RWPE2 (cell line): ENCODE data around the gene CDH4.
A peak's percentile ranks its signal among the peaks of the same experiment; 100 is the strongest.

Source experiments
- ATAC-seq: fragments of 200-7000 bp; cut with Tn5 transposase; 3 replicates; pipeline ENCODE4 v1.9.1; 2021; ENCODE audit warnings: low read depth
- DNase-seq: peaks from one replicate; pipeline ENCODE4 v3.0.0-alpha.2; 2020; ENCODE audit warnings: low spot score
- H3K27ac ChIP-seq: fragments of 450-650 bp; 2 replicates; pipeline ENCODE4 v1.5.1; 2017; ENCODE audit warnings: mild to moderate bottlenecking; ENCODE audit not compliant: poor library complexity, severe bottlenecking
- H3K27me3 ChIP-seq: fragments of 250-450 bp; sonication (Bioruptor Pico); 2 replicates; pipeline ENCODE4 v1.5.1; 2021; ENCODE audit warnings: mild to moderate bottlenecking, moderate library complexity; ENCODE audit not compliant: insufficient read depth, poor library complexity, severe bottlenecking
- H3K36me3 ChIP-seq: fragments of 250-450 bp; sonication (Bioruptor Pico); 2 replicates; pipeline ENCODE4 v1.5.1; 2020; ENCODE audit warnings: low read depth, mild to moderate bottlenecking, moderate library complexity
- H3K4me1 ChIP-seq: fragments of 250-450 bp; sonication (Bioruptor Pico); 2 replicates; pipeline ENCODE4 v1.5.1; 2021; ENCODE audit warnings: mild to moderate bottlenecking, moderate library complexity; ENCODE audit not compliant: insufficient read depth, poor library complexity, severe bottlenecking
- H3K4me3 ChIP-seq: fragments of 250-450 bp; sonication (Bioruptor Pico); 2 replicates; pipeline ENCODE4 v1.5.1; 2021; ENCODE audit warnings: mild to moderate bottlenecking, moderate library complexity; ENCODE audit not compliant: severe bottlenecking
- H3K9me3 ChIP-seq: fragments of 250-450 bp; sonication (Bioruptor Pico); 2 replicates; pipeline ENCODE4 v1.5.1; 2021; ENCODE audit warnings: mild to moderate bottlenecking, moderate library complexity; ENCODE audit not compliant: severe bottlenecking
- TF ChIP-seq, protein P1 (sequence below): fragments of 450-650 bp; IDR thresholded peaks from one replicate; pipeline ENCODE4 v1.5.1; 2017; ENCODE audit warnings: mild to moderate bottlenecking, moderate library complexity; ENCODE audit not compliant: poor library complexity, severe bottlenecking

CDH4 gene

DNA sequence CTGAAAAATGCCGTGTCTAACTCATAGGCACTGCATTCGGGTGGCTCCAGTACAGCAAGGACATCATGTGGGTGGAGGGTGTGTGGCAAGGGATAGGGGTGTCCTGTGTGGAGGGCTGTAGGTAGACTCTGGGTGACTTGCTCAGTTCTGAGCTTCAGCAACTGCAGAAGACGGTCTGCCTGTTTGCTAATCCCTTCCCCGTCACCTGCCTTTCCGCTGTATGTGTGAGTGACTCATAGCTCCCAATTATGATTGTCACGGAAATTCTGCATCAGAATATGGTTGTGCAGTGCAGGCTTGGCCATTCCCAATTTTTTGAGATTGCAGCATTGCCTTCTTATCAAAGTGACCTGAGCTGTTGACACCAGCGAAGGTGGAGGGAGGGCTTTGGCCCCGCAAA is 174.3 kb downstream of the CDH4 start:
- Histone ChIP-seq H3K27ac (no peak overlapping the region), H3K4me3 (no peak overlapping the region), H3K27me3 (no peaks in the 10 kb centered on the region), H3K9me3 (no peaks in the 10 kb centered on the region), H3K36me3 (0 out of 2 replicates have a peak, but pooled peaks cover 4% of the 10 kb centered on the region), H3K4me1 (peaks cover 4% of the 10 kb centered on the region)
- DNase-seq (peak; percentile 72), ATAC-seq (peak; percentile 14; the same call in 1 of the 3 replicates)
- TF ChIP-seq, protein P1, sequence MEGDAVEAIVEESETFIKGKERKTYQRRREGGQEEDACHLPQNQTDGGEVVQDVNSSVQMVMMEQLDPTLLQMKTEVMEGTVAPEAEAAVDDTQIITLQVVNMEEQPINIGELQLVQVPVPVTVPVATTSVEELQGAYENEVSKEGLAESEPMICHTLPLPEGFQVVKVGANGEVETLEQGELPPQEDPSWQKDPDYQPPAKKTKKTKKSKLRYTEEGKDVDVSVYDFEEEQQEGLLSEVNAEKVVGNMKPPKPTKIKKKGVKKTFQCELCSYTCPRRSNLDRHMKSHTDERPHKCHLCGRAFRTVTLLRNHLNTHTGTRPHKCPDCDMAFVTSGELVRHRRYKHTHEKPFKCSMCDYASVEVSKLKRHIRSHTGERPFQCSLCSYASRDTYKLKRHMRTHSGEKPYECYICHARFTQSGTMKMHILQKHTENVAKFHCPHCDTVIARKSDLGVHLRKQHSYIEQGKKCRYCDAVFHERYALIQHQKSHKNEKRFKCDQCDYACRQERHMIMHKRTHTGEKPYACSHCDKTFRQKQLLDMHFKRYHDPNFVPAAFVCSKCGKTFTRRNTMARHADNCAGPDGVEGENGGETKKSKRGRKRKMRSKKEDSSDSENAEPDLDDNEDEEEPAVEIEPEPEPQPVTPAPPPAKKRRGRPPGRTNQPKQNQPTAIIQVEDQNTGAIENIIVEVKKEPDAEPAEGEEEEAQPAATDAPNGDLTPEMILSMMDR = no peak

DNA sequence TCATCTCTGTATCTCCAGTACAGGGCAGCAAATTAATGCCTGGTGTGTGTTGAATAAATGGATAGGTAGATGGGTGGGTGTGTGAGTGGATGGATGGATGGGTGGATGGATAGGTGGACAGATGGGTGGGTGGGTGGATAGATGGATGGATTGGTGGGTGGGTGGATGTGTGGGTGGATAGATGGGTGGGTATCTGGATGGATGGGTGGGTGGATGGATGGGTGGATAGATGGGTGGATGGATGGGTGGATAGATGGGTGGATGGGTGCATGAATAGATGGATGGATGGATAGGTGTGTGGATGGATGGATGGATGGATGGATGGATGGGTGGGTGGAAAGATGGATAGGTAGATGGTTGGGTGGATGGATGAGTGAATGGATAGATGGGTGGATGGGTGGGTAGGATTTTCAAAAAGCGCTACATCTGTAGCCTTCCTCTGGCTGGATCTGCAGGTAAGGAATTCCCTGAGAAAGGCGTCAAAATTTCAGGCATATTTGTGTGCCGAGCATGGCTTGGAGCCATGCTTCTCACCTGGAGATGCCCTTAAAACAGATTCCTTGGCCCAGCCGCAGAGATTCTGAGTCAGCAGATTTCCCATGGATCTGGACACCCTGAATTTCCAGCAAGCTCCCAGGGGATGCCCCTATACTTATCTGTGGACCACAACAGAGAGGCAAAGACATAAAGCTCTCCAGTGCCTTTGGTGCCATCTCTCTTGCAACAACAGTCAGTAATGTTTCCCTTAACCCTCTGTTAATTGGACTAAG is 177.6 kb downstream of the CDH4 start:
- Histone ChIP-seq H3K27ac (no peak overlapping the region), H3K9me3 (no peaks in the 10 kb centered on the region), H3K36me3 (no peaks in the 10 kb centered on the region), H3K27me3 (no peaks in the 10 kb centered on the region), H3K4me3 (no peak overlapping the region), H3K4me1 (peaks cover 4% of the 10 kb centered on the region)
- TF ChIP-seq, protein P1 = no peak
- ATAC-seq = no peak
- DNase-seq = peak; percentile 61

DNA sequence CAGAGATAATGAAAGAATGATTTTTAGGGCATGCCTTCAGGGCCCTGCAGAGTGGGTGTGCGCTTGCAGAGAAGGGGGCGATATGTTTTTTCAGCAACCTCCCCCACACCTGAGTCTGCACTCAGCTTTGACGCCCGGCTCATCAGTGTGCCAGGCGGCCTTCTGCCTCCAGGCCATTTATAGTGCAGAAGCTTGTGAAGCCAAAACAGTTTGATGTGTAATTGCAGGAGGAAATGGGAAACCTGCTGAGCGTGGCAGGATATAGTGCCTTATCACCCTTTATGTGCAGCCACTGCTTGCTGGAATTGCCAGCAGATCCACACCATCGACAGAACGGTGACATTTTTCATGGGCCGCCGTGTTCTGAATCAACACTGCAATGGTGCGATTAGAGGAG is 178.2 kb downstream of the CDH4 start:
- TF ChIP-seq, protein P1 = no peak
- ATAC-seq = no peak
- no peaks in the 10 kb centered on the region for H3K27me3 ChIP-seq
- H3K4me3 ChIP-seq = no peak overlapping the region
- H3K27ac ChIP-seq = no peak overlapping the region
- H3K9me3 ChIP-seq = no peaks in the 10 kb centered on the region
- no peaks in the 10 kb centered on the region for H3K36me3 ChIP-seq
- DNase-seq = peak; percentile 58
- H3K4me1 ChIP-seq = peaks cover 4% of the 10 kb centered on the region

DNA sequence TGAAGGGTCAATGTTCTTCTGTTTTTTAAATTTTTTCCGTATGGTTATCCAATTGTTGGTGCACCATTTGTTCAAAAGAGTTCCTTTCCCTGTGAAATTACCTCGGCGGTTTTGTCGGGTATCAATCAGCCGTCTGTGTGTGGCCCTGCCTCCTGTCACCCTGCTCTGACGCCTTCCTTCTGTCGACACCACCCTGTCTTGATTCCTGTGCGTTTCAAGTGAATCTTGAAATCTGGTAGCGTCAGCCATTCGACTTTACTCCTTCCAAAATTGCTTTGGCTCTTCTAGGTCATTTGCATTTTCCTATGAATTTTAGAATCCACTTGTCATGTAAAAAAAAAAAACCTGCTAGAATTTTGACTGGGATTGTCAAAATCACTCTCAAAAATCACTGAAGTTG is 181.1 kb downstream of the CDH4 start:
- TF ChIP-seq, protein P1 = no peak
- peak; percentile 56 for DNase-seq
- Histone ChIP-seq H3K27me3 (no peaks in the 10 kb centered on the region), H3K36me3 (peaks cover 4% of the 10 kb centered on the region; the same call in 1 of the 2 replicates), H3K4me1 (peaks cover 25% of the 10 kb centered on the region), H3K4me3 (no peak overlapping the region), H3K27ac (no peak overlapping the region), H3K9me3 (no peaks in the 10 kb centered on the region)
- ATAC-seq = no peak

DNA sequence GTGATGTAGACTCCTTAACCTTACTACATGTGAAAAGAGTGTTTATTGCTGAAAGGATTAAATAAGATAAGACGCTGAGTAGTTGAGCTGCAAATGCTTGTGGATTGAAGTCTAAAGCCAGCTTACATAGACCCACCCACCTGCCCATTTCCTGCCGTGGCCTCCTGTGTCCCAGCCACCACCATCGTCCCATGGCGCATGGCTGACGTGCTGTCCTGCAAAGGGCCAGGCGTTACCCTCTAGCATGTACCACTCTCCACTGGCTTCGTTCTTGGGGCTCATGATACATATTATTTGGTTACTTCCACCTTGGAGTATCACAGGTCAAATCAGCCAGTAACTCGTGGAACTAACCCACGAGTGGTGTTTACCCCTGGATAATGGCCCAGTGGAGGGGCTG is 181.8 kb downstream of the CDH4 start:
- H3K4me3 ChIP-seq = no peak overlapping the region
- H3K9me3 ChIP-seq = no peaks in the 10 kb centered on the region
- ATAC-seq = no peak
- TF ChIP-seq, protein P1 = no peak
- peaks cover 32% of the 10 kb centered on the region for H3K4me1 ChIP-seq
- no peak overlapping the region for H3K27ac ChIP-seq
- DNase-seq = peak; percentile 82
- H3K27me3 ChIP-seq = no peaks in the 10 kb centered on the region
- H3K36me3 ChIP-seq = peaks cover 4% of the 10 kb centered on the region; the same call in 1 of the 2 replicates
